Mesendoderm (in vitro differentiated cells): Measurements from ENCODE around the gene TADA1.
A peak's percentile ranks its signal among the peaks of the same experiment; 100 is the strongest.

ENCODE experiments used
- DNase-seq: peaks from one replicate; pipeline ENCODE4 v3.0.0; 2013
- H2AK5ac ChIP-seq: 2 replicates; pipeline ENCODE4 v1.6.1; 2013; ENCODE audit warnings: low read length, inconsistent platforms
- H2BK120ac ChIP-seq: 2 replicates; pipeline ENCODE4 v1.6.1; 2013; ENCODE audit warnings: low read depth, mild to moderate bottlenecking, low read length, moderate library complexity, mixed read lengths
- H2BK15ac ChIP-seq: replicated peaks from 2 replicates; pipeline ENCODE4 v1.6.1; 2013; ENCODE audit warnings: low read depth, mild to moderate bottlenecking, moderate library complexity
- H2BK5ac ChIP-seq: 2 replicates; pipeline ENCODE4 v1.6.1; 2013; ENCODE audit warnings: low read length, inconsistent platforms
- H3K18ac ChIP-seq: 2 replicates; pipeline ENCODE4 v1.6.1; 2013; ENCODE audit warnings: mild to moderate bottlenecking, low read length, mixed read lengths
- H3K23ac ChIP-seq: one replicate; pipeline ENCODE4 v1.6.1; 2013; ENCODE audit warnings: low read length
- H3K27ac ChIP-seq: 2 replicates; pipeline ENCODE4 v1.5.1; 2013; ENCODE audit warnings: low read depth, mild to moderate bottlenecking, inconsistent platforms, low read length, moderate library complexity
- H3K27me3 ChIP-seq: 2 replicates; pipeline ENCODE4 v1.6.1; 2013; ENCODE audit warnings: low read length, control low read depth, mild to moderate bottlenecking, inconsistent platforms; ENCODE audit not compliant: insufficient read depth, poor library complexity
- H3K36me3 ChIP-seq: 2 replicates; pipeline ENCODE4 v1.6.1; 2013; ENCODE audit warnings: low read length, inconsistent platforms; ENCODE audit not compliant: control insufficient read depth, insufficient read depth
- H3K4ac ChIP-seq: one replicate; pipeline ENCODE4 v1.6.1; 2013; ENCODE audit warnings: low read depth, mild to moderate bottlenecking, low read length, moderate library complexity
- H3K4me1 ChIP-seq: 2 replicates; pipeline ENCODE4 v1.6.1; 2013; ENCODE audit warnings: low read depth, low read length, inconsistent platforms; ENCODE audit not compliant: control insufficient read depth
- H3K4me2 ChIP-seq: 2 replicates; pipeline ENCODE4 v1.6.1; 2013; ENCODE audit warnings: low read length
- H3K4me3 ChIP-seq: 2 replicates; pipeline ENCODE4 v1.5.1; 2013; ENCODE audit warnings: mild to moderate bottlenecking, low read length
- H3K56ac ChIP-seq: one replicate; pipeline ENCODE4 v1.6.1; 2013; ENCODE audit warnings: low read length
- H3K79me1 ChIP-seq: 2 replicates; pipeline ENCODE4 v1.6.1; 2013; ENCODE audit warnings: low read length, inconsistent platforms
- H3K79me2 ChIP-seq: 2 replicates; pipeline ENCODE4 v1.6.1; 2013; ENCODE audit warnings: mild to moderate bottlenecking, low read length; ENCODE audit not compliant: control insufficient read depth, insufficient read depth
- H3K9ac ChIP-seq: 2 replicates; pipeline ENCODE4 v1.6.1; 2013; ENCODE audit warnings: low read length, inconsistent platforms
- H4K5ac ChIP-seq: one replicate; pipeline ENCODE4 v1.6.1; 2013; ENCODE audit warnings: low read length
- H4K8ac ChIP-seq: one replicate; pipeline ENCODE4 v1.6.1; 2013; ENCODE audit warnings: low read depth, mild to moderate bottlenecking, control low read depth, low read length, moderate library complexity
- WGBS: extraction: QIAGEN DNeasy Blood & Tissue Kit; methylation state at CpG from one replicate; pipeline ENCODE4 v1.1.7; 2013; ENCODE audit warnings: low lambda C conversion rate, missing lambda C conversion rate; ENCODE audit not compliant: insufficient coverage; ENCODE audit errors: extremely low coverage; 5-methylcytosine and 5-hydroxymethylcytosine counted together

The TADA1 gene

GRCh38 chr1:166902279-166902678 lies 26.2 kb upstream of the TADA1 start:
- peak; percentile 50 for DNase-seq
- Histone ChIP-seq H3K4me1 (peaks cover 4% of the 10 kb centered on the region), H2BK120ac (no peak overlapping the region), H3K18ac (no peak overlapping the region), H4K8ac (no peak overlapping the region), H3K56ac (no peak overlapping the region), H3K27ac (no peak overlapping the region), H3K4me2 (no peak overlapping the region), H2BK5ac (no peak overlapping the region), H3K23ac (no peak overlapping the region), H3K9ac (no peak overlapping the region), H3K4ac (no peak overlapping the region), H2AK5ac (no peak overlapping the region), H2BK15ac (no peak overlapping the region), H3K79me1 (no peaks in the 10 kb centered on the region), H3K36me3 (no peaks in the 10 kb centered on the region), H4K5ac (no peak overlapping the region), H3K27me3 (no peaks in the 10 kb centered on the region), H3K4me3 (no peak overlapping the region), H3K79me2 (no peaks in the 10 kb centered on the region)
- no CpG with 5 or more reads among the region's 1 CpG for WGBS

GRCh38 chr1:166900987-166901386 lies 24.9 kb upstream of the TADA1 start:
- Histone ChIP-seq H3K4me1 (peaks cover 4% of the 10 kb centered on the region), H3K27me3 (no peaks in the 10 kb centered on the region), H3K4me2 (no peak overlapping the region), H3K79me2 (no peaks in the 10 kb centered on the region), H2AK5ac (no peak overlapping the region), H3K79me1 (no peaks in the 10 kb centered on the region), H3K9ac (no peak overlapping the region), H4K8ac (no peak overlapping the region), H3K56ac (no peak overlapping the region), H2BK120ac (no peak overlapping the region), H3K4me3 (no peak overlapping the region), H3K23ac (no peak overlapping the region), H4K5ac (no peak overlapping the region), H3K27ac (no peak overlapping the region), H3K18ac (no peak overlapping the region), H3K4ac (no peak overlapping the region), H2BK15ac (no peak overlapping the region), H2BK5ac (no peak overlapping the region), H3K36me3 (no peaks in the 10 kb centered on the region)
- peak; percentile 77 for DNase-seq
- no CpG with 5 or more reads among the region's 4 CpGs for WGBS

DNA sequence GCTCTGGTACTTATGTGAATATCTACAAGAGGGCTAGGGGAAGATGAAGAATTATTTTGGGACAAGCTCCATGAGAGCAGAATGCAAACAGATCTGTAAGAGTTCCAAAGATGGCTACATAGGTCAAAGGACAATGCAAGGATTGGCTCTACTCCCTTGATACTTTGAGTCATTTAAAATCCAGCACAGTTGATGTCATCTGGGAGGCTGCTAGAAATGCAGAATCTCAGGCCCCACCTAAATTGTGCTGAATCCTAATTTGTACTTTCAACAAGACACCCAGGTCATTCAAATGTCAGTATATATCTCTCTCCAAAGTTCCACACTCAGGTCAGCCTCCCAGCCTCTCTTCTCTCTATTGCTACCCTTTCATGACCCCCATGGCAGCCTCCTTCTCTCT lies 23.7 kb upstream of the TADA1 start:
- H3K18ac ChIP-seq = no peak overlapping the region
- no peak for DNase-seq
- no peak overlapping the region for H3K4me2 ChIP-seq
- H4K8ac ChIP-seq = no peak overlapping the region
- no peak overlapping the region for H2BK15ac ChIP-seq
- no peak overlapping the region for H3K4ac ChIP-seq
- no peak overlapping the region for H3K27ac ChIP-seq
- no peak overlapping the region for H3K9ac ChIP-seq
- H4K5ac ChIP-seq = no peak overlapping the region
- no peak overlapping the region for H3K4me3 ChIP-seq
- H2BK120ac ChIP-seq = no peak overlapping the region
- H2AK5ac ChIP-seq = no peak overlapping the region
- peaks cover 4% of the 10 kb centered on the region for H3K4me1 ChIP-seq
- H3K79me2 ChIP-seq = no peaks in the 10 kb centered on the region
- no peaks in the 10 kb centered on the region for H3K36me3 ChIP-seq
- H3K23ac ChIP-seq = no peak overlapping the region
- H3K27me3 ChIP-seq = no peaks in the 10 kb centered on the region
- no peak overlapping the region for H2BK5ac ChIP-seq
- H3K56ac ChIP-seq = no peak overlapping the region
- H3K79me1 ChIP-seq = no peaks in the 10 kb centered on the region

DNA sequence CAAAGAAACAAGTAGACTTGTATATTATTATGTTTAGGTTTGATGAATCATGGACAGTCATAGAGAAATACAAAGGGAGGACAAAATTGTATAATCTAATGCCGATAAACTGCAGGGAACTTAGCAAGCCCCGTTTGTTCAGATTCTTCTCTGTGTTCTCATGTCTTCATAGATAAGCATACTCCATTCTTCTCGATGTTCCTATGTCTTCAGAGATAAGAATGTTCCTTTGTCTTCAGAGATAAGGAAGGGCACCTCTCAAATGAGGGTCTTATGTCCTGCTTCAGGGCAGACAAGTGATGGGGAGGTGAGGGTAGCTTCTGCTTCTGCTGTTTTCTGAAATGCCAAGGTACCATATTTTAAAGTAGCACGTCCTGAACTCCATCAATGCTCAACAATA lies 19.7 kb upstream of the TADA1 start:
- H3K36me3 ChIP-seq = no peaks in the 10 kb centered on the region
- H3K27ac ChIP-seq = no peak overlapping the region
- no peak overlapping the region for H3K4me2 ChIP-seq
- H4K8ac ChIP-seq = no peak overlapping the region
- no peak overlapping the region for H2BK15ac ChIP-seq
- no peak overlapping the region for H3K23ac ChIP-seq
- H3K79me2 ChIP-seq = no peaks in the 10 kb centered on the region
- no CpG with 5 or more reads among the region's 4 CpGs for WGBS
- no peak overlapping the region for H3K4ac ChIP-seq
- H4K5ac ChIP-seq = no peak overlapping the region
- H3K79me1 ChIP-seq = no peaks in the 10 kb centered on the region
- DNase-seq = no peak
- no peak overlapping the region for H2AK5ac ChIP-seq
- no peak overlapping the region for H3K4me3 ChIP-seq
- H2BK5ac ChIP-seq = no peak overlapping the region
- no peaks in the 10 kb centered on the region for H3K27me3 ChIP-seq
- H3K9ac ChIP-seq = no peak overlapping the region
- H3K18ac ChIP-seq = no peak overlapping the region
- H3K4me1 ChIP-seq = no peaks in the 10 kb centered on the region
- no peak overlapping the region for H3K56ac ChIP-seq
- H2BK120ac ChIP-seq = no peak overlapping the region

GRCh38 chr1:166889776-166890175 lies 13.7 kb upstream of the TADA1 start:
- Histone ChIP-seq H2BK15ac (no peak overlapping the region), H3K4me1 (no peaks in the 10 kb centered on the region), H3K18ac (no peak overlapping the region), H3K56ac (no peak overlapping the region), H3K4me3 (no peak overlapping the region), H3K79me2 (no peaks in the 10 kb centered on the region), H2BK120ac (no peak overlapping the region), H2BK5ac (no peak overlapping the region), H3K27ac (no peak overlapping the region), H3K23ac (no peak overlapping the region), H3K9ac (no peak overlapping the region), H2AK5ac (no peak overlapping the region), H3K4me2 (no peak overlapping the region), H3K4ac (no peak overlapping the region), H3K79me1 (no peaks in the 10 kb centered on the region), H4K5ac (no peak overlapping the region), H3K36me3 (no peaks in the 10 kb centered on the region), H4K8ac (no peak overlapping the region), H3K27me3 (no peaks in the 10 kb centered on the region)
- no peak for DNase-seq

GRCh38 chr1:166888373-166889111 lies 12.5 kb upstream of the TADA1 start:
- H2BK15ac ChIP-seq = no peak overlapping the region
- no peaks in the 10 kb centered on the region for H3K4me1 ChIP-seq
- no peak overlapping the region for H3K4me3 ChIP-seq
- H3K36me3 ChIP-seq = no peaks in the 10 kb centered on the region
- no peaks in the 10 kb centered on the region for H3K79me2 ChIP-seq
- H2BK5ac ChIP-seq = no peak overlapping the region
- H3K4me2 ChIP-seq = no peak overlapping the region
- no peak overlapping the region for H3K27ac ChIP-seq
- no peak overlapping the region for H2BK120ac ChIP-seq
- H4K8ac ChIP-seq = no peak overlapping the region
- H3K27me3 ChIP-seq = no peaks in the 10 kb centered on the region
- no peak overlapping the region for H3K9ac ChIP-seq
- H2AK5ac ChIP-seq = no peak overlapping the region
- H3K18ac ChIP-seq = no peak overlapping the region
- no peak overlapping the region for H3K4ac ChIP-seq
- no peak overlapping the region for H3K56ac ChIP-seq
- no peak overlapping the region for H3K23ac ChIP-seq
- DNase-seq = peak; percentile 31
- no peak overlapping the region for H4K5ac ChIP-seq
- no peaks in the 10 kb centered on the region for H3K79me1 ChIP-seq
- no CpG with 5 or more reads among the region's 4 CpGs for WGBS
